IPS-20b (cell line): ENCODE results near the gene KBTBD4.
A peak's percentile ranks its signal among the peaks of the same experiment; 100 is the strongest.
"Not testable (repeated sequence)": the region's sequence is repeated elsewhere in the genome, so short reads cannot be mapped to it uniquely, and the experiment has no call there.

Source experiments
- H3K27ac ChIP-seq: one replicate; pipeline ENCODE4 v1.5.1; 2013; ENCODE audit warnings: low read length
- H3K27me3 ChIP-seq: 2 replicates; pipeline ENCODE4 v1.6.1; 2013; ENCODE audit warnings: mild to moderate bottlenecking, low read length, inconsistent platforms; ENCODE audit not compliant: insufficient read depth
- H3K36me3 ChIP-seq: 2 replicates; pipeline ENCODE4 v1.6.1; 2013; ENCODE audit warnings: low read depth, mild to moderate bottlenecking, inconsistent platforms, low read length, moderate library complexity; ENCODE audit not compliant: insufficient read depth
- H3K4me1 ChIP-seq: 2 replicates; pipeline ENCODE4 v1.6.1; 2013; ENCODE audit warnings: mild to moderate bottlenecking, control low read depth, inconsistent platforms, low read length, moderate library complexity; ENCODE audit not compliant: insufficient read depth
- H3K4me3 ChIP-seq: 2 replicates; pipeline ENCODE4 v1.5.1; 2013; ENCODE audit warnings: mild to moderate bottlenecking, low read length, inconsistent platforms
- H3K9ac ChIP-seq: 2 replicates; pipeline ENCODE4 v1.6.1; 2013; ENCODE audit warnings: low read depth, mild to moderate bottlenecking, inconsistent platforms, low read length, moderate library complexity
- H3K9me3 ChIP-seq: 2 replicates; pipeline ENCODE4 v1.6.1; 2013; ENCODE audit warnings: mild to moderate bottlenecking, low read depth, low read length, inconsistent platforms; ENCODE audit not compliant: insufficient read depth

Gene KBTBD4

DNA sequence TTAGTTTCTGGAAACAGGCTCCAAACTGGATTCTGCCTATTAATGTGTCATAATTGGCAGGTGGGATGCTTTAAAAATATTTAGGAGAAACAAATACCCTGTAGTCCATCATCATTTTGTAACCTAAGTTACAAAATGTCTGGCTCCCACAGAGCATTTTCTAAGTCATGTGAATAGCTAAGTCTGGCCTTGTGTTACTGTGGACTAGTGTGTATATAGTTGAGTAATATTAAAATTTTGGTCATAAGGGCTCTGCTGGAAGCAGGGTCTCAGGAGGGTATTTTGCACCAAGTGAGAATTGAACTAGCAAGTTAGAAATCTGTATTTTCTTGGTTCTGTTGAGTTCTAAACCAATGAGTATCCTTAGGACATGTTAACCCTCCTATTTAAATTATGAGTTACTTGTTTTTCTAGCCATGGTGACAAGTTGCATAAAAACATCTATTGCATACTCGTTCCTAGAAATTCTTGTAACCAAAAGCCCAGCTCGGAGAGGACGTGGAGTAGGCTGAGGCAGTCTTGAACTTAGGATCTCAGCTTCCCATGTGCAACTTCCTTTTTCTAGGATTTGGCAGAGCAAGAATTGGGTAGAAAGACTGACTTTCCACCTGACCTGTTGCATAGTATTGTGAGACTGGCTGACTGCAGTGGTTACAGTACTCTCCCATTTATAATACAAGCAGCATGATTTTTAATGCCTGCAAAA, 8.0 kb downstream of the KBTBD4 start:
- Histone ChIP-seq H3K36me3 (peaks cover 62% of the 10 kb centered on the region), H3K4me3 (no peak overlapping the region), H3K27ac (no peak overlapping the region), H3K9ac (no peak overlapping the region), H3K9me3 (no peaks in the 10 kb centered on the region), H3K27me3 (peaks cover 2% of the 10 kb centered on the region; the same call in 1 of the 2 replicates), H3K4me1 (no peaks in the 10 kb centered on the region; the same call in 1 of the 2 replicates)

DNA sequence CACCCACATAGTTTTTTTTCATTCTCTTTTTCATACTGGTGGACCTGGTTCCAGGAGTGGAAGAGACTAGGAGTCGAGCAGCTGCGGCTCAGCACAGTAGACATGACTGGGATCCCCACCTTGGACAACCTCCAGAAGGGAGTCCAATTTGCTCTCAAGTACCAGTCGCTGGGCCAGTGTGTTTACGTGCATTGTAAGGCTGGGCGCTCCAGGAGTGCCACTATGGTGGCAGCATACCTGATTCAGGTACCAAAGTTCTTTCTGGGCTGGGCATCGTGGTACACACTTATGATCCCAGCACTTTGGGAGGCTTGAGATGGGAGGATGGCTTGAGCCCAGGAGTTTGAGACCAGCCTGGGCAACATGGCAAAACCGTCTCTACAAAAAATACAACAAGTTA, 9.1 kb downstream of the KBTBD4 start:
- Histone ChIP-seq H3K27ac (no peak overlapping the region), H3K4me3 (no peak overlapping the region), H3K4me1 (no peaks in the 10 kb centered on the region; the same call in 1 of the 2 replicates), H3K9ac (no peak overlapping the region), H3K27me3 (peaks cover 3% of the 10 kb centered on the region; the same call in 1 of the 2 replicates), H3K9me3 (no peaks in the 10 kb centered on the region), H3K36me3 (peaks cover 54% of the 10 kb centered on the region)

- peaks cover 20% of the 10 kb centered on the region for H3K36me3 ChIP-seq
- H3K9me3 ChIP-seq = no peaks in the 10 kb centered on the region
- no peaks in the 10 kb centered on the region; the same call in 1 of the 2 replicates for H3K4me1 ChIP-seq
- H3K27ac ChIP-seq = peak overlapping the region; percentile 71
- H3K4me3 ChIP-seq = peak overlapping the region; percentile 95
- peak overlapping the region; percentile 97 for H3K9ac ChIP-seq
- peaks cover 3% of the 10 kb centered on the region; the same call in 1 of the 2 replicates for H3K27me3 ChIP-seq
Measured at GRCh38 chr11:47566149-47566698, 12.5 kb downstream of the KBTBD4 start.

DNA sequence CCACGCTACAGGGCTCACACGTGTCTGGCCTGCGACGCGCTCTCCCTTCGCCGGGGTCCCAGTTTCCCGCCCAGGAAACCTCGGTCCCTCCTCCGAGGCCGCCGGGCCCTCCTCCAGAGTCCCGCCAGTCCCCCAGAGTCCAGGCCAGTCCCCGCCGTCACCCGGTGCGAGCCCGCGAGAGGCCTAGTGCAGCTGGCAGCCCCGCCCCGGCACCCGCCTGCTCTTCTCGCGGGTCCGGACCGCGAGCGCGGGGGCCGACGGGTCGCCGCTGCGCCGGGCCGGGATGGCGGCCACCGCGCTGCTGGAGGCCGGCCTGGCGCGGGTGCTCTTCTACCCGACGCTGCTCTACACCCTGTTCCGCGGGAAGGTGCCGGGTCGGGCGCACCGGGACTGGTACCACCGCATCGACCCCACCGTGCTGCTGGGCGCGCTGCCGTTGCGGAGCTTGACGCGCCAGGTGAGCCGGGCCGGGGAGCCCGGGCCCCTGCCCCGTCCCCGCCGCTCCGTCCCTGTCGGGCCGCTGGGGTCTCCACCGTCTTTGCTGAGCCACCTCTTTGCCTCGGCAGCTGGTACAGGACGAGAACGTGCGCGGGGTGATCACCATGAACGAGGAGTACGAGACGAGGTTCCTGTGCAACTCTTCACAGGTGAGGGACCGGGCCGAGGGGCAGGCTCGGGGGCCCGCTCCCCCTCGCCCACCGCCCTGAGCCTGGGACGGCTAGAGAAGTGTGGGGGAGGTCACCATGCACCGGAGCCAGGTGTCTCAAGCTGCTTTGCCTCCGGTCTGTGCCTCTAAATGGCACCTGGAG, 13.2 kb downstream of the KBTBD4 start, which contains the start of gene PTPMT1:
Gene PTPMT1, plus strand, starts transcription at position 260 of the 809 bp plus-strand sequence. Its CDS starts 24 bp downstream, at position 284.
- peak within 1 kb of the TSS; percentile 71 for H3K27ac ChIP-seq
- H3K4me3 ChIP-seq = peak within 1 kb of the TSS; percentile 95
- H3K9ac ChIP-seq = peak within 1 kb of the TSS; percentile 97
- peaks cover 3% of the 10 kb centered on the region; the same call in 1 of the 2 replicates for H3K27me3 ChIP-seq
- H3K36me3 ChIP-seq = peaks cover 13% of the 10 kb centered on the region
- H3K9me3 ChIP-seq = no peaks in the 10 kb centered on the region
- H3K4me1 ChIP-seq = no peaks in the 10 kb centered on the region; the same call in 1 of the 2 replicates

DNA sequence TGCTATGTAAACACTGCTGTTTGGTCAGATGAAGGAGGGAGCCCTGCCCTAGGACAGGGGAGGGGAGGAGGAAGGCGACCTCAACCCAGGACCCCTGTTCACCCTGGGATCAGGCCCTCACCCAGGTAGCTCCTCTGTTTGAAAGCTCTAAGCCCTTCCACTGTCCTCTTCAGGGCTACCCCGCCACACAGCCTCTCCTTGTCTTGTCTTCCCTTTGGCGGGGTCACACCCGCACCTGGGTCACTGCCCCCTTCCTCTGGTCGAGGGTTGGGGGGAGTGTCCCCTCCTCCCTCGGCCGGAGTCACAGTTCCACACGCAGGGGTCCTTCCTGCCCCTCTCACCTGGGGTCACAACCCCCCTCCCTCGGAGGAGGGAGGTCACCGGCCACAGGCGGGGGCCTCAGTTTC, 13.8 kb downstream of the KBTBD4 start:
- Histone ChIP-seq H3K4me1 (no peaks in the 10 kb centered on the region; the same call in 1 of the 2 replicates), H3K9me3 (no peaks in the 10 kb centered on the region), H3K27me3 (peaks cover 3% of the 10 kb centered on the region; the same call in 1 of the 2 replicates), H3K36me3 (peaks cover 7% of the 10 kb centered on the region), H3K4me3 (peak overlapping the region; percentile 95), H3K9ac (peak overlapping the region; percentile 97), H3K27ac (no peak overlapping the region)

DNA sequence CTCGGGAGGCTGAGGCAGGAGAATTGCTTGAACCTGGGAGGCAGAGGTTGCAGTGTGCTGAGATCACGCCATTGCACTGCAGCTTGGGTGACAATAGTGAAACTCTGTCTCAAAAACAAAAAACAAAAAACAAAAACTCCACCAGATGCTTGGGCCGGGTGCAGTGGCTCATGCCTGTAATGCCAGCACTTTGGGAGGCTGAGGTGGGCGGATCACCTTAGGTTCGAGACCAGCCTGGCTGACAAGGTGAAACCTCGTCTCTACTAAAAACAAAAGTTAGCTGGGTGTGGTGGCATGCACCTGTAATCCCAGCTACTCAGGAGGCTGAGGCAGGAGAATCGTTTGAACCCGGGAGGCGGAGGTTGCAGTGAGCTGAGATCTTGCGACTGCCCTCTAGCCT, 14.4 kb downstream of the KBTBD4 start:
- not testable (repeated sequence) for H3K27me3 ChIP-seq, H3K27ac ChIP-seq

GRCh38 chr11:47562393-47562792, 16.4 kb downstream of the KBTBD4 start:
- not testable (repeated sequence) for H3K27me3 ChIP-seq, H3K4me3 ChIP-seq, H3K9me3 ChIP-seq

More for the DNA sequence above, 14.4 kb downstream of the KBTBD4 start:
- H3K4me3 ChIP-seq, H3K9me3 ChIP-seq, H3K4me1 ChIP-seq, H3K9ac ChIP-seq, H3K36me3 ChIP-seq: not testable (repeated sequence)

DNA sequence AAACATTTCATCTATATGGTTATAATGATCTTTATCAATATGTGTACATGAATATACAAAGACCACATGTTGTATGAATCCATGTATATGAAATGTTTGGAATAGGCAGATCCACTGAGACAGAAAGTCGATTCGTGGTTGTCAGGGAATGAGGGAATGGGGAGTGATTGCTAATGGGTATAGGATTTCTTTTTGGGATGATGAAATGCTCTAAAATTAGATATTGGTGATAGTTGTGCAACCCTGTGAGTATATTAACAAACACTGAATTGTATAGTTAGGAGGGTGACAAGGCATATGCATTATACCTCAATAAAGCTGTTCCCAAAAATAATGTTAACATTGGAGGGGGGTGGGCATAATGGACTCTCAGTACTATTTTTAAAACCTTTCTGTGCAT, 18.3 kb downstream of the KBTBD4 start:
- Histone ChIP-seq H3K4me3 (no peak overlapping the region), H3K9ac (no peak overlapping the region), H3K9me3 (no peaks in the 10 kb centered on the region), H3K27me3 (no peaks in the 10 kb centered on the region), H3K36me3 (no peaks in the 10 kb centered on the region), H3K27ac (no peak overlapping the region), H3K4me1 (no peaks in the 10 kb centered on the region; the same call in 1 of the 2 replicates)

More at GRCh38 chr11:47562393-47562792, 16.4 kb downstream of the KBTBD4 start:
- H3K4me1 ChIP-seq, H3K9ac ChIP-seq, H3K27ac ChIP-seq, H3K36me3 ChIP-seq: not testable (repeated sequence)

DNA sequence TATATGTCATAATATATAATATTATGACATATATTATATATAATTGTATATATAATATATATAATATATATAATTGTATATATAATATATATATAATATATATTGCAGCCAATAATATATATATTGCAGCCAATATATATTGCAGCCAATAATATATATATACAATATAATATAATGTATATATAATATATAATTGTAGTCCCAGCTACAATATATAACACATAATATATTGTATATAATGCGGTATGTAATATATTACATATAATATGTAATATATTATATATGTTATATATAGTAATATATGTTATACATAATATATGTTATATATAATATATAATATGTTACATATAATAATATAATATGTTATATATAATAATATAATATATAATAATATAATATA, 20.1 kb downstream of the KBTBD4 start:
- H3K27ac ChIP-seq = no peak overlapping the region
- H3K4me1 ChIP-seq = peaks cover 5% of the 10 kb centered on the region
- no peak overlapping the region for H3K4me3 ChIP-seq
- H3K36me3 ChIP-seq = no peaks in the 10 kb centered on the region
- H3K27me3 ChIP-seq = no peaks in the 10 kb centered on the region
- H3K9me3 ChIP-seq = no peaks in the 10 kb centered on the region
- H3K9ac ChIP-seq = no peak overlapping the region

DNA sequence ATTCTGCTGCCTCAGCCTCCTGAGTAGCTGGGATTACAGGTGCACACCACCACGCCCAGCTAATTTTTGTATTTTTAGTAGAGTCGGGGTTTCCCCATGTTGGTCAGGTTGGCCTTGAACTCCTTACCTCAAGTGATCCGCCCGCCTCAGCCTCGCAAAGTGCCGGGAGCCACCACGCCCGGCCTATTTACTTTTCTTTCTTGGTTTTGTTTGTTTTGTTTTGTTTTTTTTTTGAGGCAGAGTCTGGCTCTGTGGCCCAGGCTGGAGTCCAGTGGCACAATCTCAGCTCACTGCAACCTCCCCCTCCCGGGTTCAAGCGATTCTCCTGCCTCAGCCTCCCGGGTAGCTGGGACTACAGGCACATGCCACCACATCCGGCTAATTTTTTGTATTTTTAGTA, 21.8 kb downstream of the KBTBD4 start:
- not testable (repeated sequence) for H3K9me3 ChIP-seq, H3K27me3 ChIP-seq, H3K4me1 ChIP-seq, H3K9ac ChIP-seq, H3K4me3 ChIP-seq, H3K27ac ChIP-seq, H3K36me3 ChIP-seq

DNA sequence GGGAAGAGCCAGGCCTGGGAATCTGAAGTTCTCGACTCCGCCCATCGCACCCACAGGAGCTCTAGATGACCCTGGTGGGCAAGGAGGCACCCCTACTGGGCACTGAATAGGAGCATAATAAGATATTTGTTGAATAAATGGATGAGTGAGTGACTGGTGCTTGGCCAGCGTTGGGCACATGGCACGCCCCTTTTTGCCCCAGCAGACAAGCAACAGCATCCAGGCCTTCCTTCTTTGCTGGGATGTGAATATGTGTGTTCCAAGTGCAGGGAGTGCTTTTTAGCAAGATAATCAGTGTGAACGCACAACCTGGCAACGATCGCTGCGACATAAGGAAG, 25.4 kb downstream of the KBTBD4 start:
- Histone ChIP-seq H3K9ac (peak overlapping the region; percentile 92), H3K36me3 (peaks cover 20% of the 10 kb centered on the region; the same call in 1 of the 2 replicates), H3K9me3 (no peaks in the 10 kb centered on the region), H3K4me3 (peak overlapping the region; percentile 82), H3K27ac (peak overlapping the region; percentile 57), H3K4me1 (peaks cover 13% of the 10 kb centered on the region), H3K27me3 (no peaks in the 10 kb centered on the region)
